Frontal cortex (tissue), 4 donors: ENCODE data around the gene GCC1. TPM values are rescaled to one million over a fixed set of nuclear protein-coding genes. Genes with fewer than 3 reads are reported as not detected.
"Not testable (repeated sequence)": the region's sequence is repeated elsewhere in the genome, so short reads cannot be mapped to it uniquely, and the experiment has no call there.

Experiments
- DNase-seq, 2 donors: peaks; one replicate each; pipeline ENCODE4 v3.0.0; 2012; ENCODE audit warnings: low spot score in 2 of 2
- FAIRE-seq: peaks from 2 replicates; lab custom pipeline; 2012; peaks lifted over from hg19 to GRCh38; lab: Jason Lieb, UNC
- total RNA-seq: library from RNA; depleted of rRNA; stranded (reverse); fragments of >200 nt; gene quantifications from one replicate; pipeline ENCODE4 v1.2.3, GENCODE V29; 2014
- donor health status: control.
- donor health status: control.
- donor health status: control.

Gene GCC1
- total RNA-seq, 1 donor from 2014 or later, result 13.5 TPM

- no peak for FAIRE-seq
- DNase-seq, result no peak
Measured at GRCh38 chr7:127546313-127546712, 39.1 kb downstream of the GCC1 start.

- FAIRE-seq, result no peak
- no peak for DNase-seq
Measured at GRCh38 chr7:127541548-127541947, 43.8 kb downstream of the GCC1 start.

GRCh38 chr7:127540461-127540860 is 44.9 kb downstream of the GCC1 start:
- not testable (repeated sequence) for FAIRE-seq

GRCh38 chr7:127539116-127539515 is 46.3 kb downstream of the GCC1 start:
- no peak for DNase-seq
- FAIRE-seq, result no peak

More at GRCh38 chr7:127540461-127540860, 44.9 kb downstream of the GCC1 start:
- not testable (repeated sequence) for DNase-seq

DNA sequence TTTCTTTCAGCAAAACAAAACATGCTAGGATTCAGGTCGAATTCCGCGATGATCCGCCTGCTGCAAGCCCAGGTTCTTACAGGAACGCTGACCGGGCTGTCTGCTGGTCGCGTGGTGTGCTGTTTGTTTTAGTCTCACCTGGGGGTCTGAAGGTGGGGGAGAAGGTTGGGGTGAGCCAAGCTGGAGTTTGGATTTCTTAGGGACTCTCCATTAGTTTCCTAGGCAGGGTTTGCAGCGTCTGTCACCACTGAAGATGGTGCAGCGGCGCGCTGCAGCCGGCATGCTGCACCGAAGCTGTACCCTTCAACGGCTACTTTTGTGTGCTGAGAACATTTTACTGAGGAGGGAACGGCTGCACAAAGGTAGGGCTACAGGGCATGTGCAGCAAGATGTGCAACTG is 48.7 kb downstream of the GCC1 start:
- no peak for FAIRE-seq
- no peak for DNase-seq

DNA sequence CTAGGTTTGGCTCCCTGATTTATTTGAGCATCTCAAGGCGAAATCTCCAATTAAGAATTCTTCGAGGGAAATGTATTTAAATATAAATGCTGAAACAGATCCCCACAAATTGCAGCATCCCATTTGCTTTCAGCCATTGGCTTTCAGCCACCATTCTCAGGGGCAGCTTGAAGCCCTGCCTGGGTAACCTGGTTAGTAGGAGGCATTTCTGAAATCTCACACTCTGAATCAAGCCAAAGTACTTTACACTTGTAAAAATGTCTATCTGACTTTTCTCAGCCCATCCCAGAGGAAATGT is 49.1 kb downstream of the GCC1 start:
- no peak for FAIRE-seq

DNA sequence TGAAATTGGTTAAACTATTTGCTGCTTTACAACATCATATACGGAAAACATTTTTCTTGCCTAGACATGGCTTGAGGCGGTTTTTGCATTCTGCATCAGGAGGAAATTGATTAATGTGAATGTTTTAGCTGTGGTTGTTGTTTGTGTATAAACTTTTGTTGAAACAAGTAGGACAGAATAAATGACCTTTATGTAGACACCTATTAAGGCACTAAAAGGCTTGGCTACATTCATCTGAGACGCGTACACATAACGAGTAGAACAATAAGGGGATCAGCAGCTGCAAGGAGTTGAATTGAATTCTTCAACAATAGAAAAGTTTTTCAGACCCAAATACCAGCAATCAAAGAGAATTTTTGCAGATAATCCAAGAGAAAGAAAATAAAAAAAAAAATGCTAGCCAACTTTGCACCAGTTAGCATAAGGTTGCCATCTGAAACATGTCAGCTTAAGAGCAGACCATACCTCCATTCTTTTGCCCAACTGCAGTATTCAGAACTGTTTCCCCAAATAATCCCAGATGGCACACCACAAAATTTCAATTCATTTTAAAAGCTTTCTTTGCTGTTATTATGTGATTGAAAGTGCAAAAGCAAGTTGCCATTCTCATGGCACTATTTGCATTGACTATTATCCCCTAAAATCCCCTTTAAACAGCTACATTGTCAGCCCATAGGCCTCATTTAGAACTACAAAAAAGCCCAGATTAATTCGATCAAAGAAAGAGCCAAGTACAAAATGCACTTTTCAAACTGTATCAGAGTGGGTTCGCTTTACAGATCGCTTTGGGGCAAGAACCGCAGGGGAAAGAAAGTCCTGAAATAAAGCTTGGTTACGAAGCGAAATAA is 49.6 kb downstream of the GCC1 start:
- DNase-seq (no peak), FAIRE-seq (no peak)

More for the DNA sequence above, 49.1 kb downstream of the GCC1 start:
- DNase-seq, result no peak

GRCh38 chr7:127534636-127535035 is 50.8 kb downstream of the GCC1 start:
- no peak for DNase-seq
- FAIRE-seq, result no peak

DNA sequence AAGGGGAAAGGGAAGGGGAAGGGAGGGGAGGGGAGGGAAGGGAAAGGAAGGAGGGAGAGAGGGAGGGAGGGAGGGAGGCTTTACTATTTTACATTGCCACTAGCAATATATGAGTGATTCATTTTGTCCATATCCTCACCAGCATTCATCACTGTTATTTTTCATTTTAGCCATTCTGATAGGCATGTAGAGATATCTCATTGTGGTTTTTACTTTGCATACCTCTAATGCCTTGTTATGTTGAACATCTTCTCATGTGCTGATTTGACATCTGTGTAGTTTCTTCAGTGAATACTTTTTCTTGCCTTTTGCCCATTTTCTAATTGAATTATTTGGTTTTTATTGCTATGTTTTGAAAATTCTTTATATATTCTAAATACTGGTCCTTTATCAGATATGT is 52.7 kb downstream of the GCC1 start:
- no peak for FAIRE-seq
- no peak for DNase-seq

DNA sequence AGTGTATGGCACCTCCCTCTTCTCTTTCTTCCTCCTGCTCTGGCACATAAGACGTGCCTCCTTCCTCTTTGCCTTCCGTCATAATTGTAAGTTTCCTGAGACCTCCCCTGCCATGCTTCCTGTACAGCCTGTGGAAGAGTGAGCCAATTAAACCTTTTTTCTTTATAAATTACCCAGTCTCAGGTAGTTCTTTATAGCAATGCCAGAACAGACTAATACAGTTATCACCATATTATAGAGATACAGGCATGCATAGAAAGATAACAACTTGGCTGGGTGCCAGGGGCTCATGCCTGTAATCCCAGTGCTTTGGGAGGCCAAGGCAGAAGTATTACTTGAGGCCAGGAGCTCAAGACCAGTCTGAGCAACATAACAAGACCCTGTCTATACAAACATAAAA is 53.2 kb downstream of the GCC1 start:
- FAIRE-seq (no peak), DNase-seq (no peak)

Other genes starting within 250 kb of the GCC1 start
- gene ZNF800, start 192.9 kb downstream of the GCC1 start, total RNA-seq, result 61.6 TPM
- 102 TPM for gene ARF5, start 2.8 kb upstream of the GCC1 start, total RNA-seq
- gene FSCN3, start 8.1 kb upstream of the GCC1 start, total RNA-seq, result 1.6 TPM
- not detected for gene PAX4, start 32.5 kb upstream of the GCC1 start, total RNA-seq
- 56.3 TPM for gene SND1, start 66.6 kb upstream of the GCC1 start, total RNA-seq